HG03378 (cell line): Measurements from ENCODE around the gene MEIOC.
"Not testable (repeated sequence)": the region's sequence is repeated elsewhere in the genome, so short reads cannot be mapped to it uniquely, and the experiment has no call there.

ENCODE experiments used
- ATAC-seq: cut with Tn5 transposase; IDR thresholded peaks from one replicate; pipeline ENCODE4 v1.9.1; 2021; ENCODE audit warnings: mild to moderate bottlenecking, moderate library complexity; ENCODE audit not compliant: unreplicated experiment

Gene MEIOC

GRCh38 chr17:44646280-44646679 lies 10.0 kb upstream of the MEIOC start:
- ATAC-seq: no peak

- no peak for ATAC-seq
These were observed 8.5 kb upstream of the MEIOC start for GRCh38 chr17:44647736-44648135.

GRCh38 chr17:44648963-44649362 lies 7.3 kb upstream of the MEIOC start:
- ATAC-seq: no peak

DNA sequence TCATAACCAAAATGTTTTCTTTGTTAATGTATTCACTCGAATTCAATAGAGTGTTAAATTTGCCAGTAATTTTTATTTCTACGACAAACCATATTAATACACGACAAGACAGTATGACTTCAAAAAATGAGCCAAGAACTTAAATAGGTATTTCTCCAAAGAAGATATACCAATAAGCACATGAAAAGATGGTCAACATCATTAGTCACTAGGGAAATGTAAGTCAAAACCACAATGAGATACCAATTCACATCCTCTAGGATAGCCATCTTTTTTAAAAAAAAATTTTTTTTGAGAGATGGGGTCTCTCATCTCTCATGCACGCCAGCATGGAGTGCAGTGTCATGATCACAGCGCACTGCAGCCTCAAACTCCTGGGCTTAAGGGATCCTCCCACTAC lies 5.0 kb upstream of the MEIOC start:
- no peak for ATAC-seq

GRCh38 chr17:44652727-44653126 lies 3.5 kb upstream of the MEIOC start:
- ATAC-seq: no peak

- ATAC-seq: no peak
These were observed 2.9 kb upstream of the MEIOC start for GRCh38 chr17:44653384-44653783.

DNA sequence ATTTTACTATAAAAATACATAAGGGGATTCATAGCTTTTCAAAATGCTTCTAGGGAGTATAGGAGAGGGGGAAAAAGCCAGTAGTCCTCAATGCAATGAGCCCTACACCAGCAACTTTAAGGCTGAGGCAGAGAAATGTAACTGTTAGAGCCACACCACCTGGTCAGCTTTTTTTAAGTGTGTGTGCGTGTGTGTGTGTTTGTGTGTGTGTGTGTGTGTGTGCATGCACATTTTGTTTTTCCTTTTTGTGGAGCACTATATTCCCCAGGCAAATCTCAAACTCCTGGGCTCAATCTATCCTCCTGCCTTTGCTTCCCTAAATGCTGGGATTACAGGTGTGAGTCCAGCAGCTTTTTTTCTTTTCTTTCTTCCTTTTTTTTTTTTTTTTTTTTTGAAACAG lies 2.3 kb upstream of the MEIOC start:
- no peak for ATAC-seq

DNA sequence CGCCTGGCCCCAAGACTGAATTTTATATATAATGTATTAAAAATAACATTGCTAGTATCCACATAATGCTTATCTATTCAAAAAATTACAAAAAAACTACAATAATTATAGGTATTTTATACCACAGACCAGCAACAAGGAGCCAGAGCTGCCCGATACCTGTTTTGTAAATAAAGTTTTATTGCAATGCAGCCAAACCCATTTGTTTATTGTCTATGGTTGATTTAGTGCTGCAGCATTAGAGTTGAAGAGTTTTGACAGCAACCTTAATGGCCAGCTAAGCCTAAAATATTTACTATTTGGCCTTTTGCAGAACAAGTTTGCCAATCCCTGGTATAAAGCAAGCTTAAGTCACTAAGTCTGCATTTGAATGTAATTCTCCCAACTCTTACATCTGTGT lies 5.6 kb downstream of the MEIOC start:
- ATAC-seq: no peak

DNA sequence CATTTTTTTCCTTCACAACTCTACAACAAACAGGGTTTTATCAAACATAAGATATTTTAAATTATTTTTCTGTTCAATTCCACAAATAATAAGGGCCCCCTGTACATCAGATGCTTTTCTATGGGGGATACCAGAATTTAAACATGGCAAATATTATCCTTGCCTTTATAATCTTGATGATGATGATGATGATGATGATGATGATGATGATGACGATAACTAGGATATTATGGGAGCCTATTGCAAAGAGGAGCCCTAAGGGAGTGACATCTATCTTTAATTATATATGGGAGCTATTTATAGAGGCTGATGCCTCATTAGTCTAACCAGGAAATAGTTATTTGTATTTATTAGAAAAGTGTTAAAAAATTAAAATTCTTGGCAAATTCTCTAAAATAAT lies 6.8 kb downstream of the MEIOC start:
- ATAC-seq: no peak

- no peak for ATAC-seq
These were observed 8.6 kb downstream of the MEIOC start for GRCh38 chr17:44664867-44665266.

DNA sequence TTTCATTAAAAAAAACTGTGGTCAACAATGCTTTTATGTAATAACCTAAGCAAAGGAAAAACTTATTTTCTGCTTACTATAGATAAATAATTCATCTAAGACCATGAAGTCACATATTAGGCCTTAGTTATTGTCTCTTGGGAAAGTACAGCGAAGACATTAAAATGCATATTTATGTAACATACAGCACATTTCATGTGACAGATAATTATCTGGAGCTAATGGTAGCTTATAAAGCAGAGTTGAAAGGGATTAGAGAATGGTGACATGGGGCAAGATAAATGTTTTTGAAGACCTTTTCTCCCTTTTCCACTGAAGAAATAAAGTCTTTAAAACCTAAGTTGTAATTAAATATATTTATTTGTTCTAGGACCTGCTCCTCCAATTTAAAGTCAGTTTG lies 9.7 kb downstream of the MEIOC start:
- no peak for ATAC-seq

GRCh38 chr17:44672479-44673093 lies 16.3 kb downstream of the MEIOC start:
- no peak for ATAC-seq

DNA sequence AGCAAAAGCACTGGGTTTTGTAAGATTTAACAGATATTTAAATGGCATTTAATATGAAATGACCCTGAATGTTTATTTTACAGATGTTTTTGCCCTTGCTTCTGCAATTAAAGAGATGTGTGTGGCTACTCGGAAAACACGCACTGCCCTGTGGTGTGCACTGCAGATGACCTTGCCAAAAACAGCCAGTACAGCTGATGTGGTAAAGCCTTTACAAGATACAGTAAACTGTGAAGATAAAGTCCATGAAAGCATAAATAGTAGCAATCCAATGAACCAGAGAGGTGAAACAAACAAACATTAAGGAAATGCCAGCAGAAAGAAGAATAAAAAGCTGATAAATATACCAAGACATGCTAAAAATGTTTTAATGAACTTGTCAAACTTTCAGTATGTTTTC lies 17.6 kb downstream of the MEIOC start:
- no peak for ATAC-seq

- ATAC-seq: no peak
These were observed 20.9 kb downstream of the MEIOC start for GRCh38 chr17:44677136-44677535.

GRCh38 chr17:44683303-44683702 lies 27.0 kb downstream of the MEIOC start:
- not testable (repeated sequence) for ATAC-seq

GRCh38 chr17:44687756-44688155 lies 31.5 kb downstream of the MEIOC start:
- no peak for ATAC-seq

GRCh38 chr17:44688200-44688599 lies 31.9 kb downstream of the MEIOC start:
- ATAC-seq: no peak

GRCh38 chr17:44688675-44689476 lies 32.6 kb downstream of the MEIOC start:
- no peak for ATAC-seq

- ATAC-seq: peak; percentile 76
These were observed 33.4 kb downstream of the MEIOC start, which contains the start of gene CCDC43 for GRCh38 chr17:44689477-44690217. TSS of gene CCDC43 (minus strand) at chr17:44689776. CDS start at chr17:44689753, 23 bp downstream.

DNA sequence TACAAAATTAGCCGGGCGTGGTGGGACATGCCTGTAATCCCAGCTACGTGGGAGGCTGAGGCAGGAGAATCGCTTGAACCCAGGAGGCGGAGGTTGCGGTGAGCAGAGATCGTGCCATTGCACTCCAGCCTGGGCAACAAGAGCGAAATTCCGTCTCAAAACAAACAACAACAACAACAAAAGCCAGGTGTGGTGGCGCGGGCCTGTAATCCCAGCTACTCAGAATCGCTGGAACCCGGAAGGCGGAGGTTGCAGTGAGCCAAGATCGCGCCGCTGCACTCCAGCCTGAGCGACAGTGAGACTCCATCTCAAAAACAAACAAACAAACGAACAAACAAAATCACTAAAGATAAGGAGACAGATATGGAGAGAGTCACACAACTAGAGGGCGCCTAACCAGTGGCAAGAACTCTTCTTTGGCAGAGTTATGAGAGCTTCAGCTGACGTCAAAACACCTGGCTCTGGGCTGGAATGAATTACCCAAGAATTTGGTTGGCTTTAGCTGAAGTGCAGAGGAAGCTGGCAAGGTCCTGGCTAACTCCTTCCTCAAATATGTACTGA lies 34.6 kb downstream of the MEIOC start:
- ATAC-seq: not testable (repeated sequence)

DNA sequence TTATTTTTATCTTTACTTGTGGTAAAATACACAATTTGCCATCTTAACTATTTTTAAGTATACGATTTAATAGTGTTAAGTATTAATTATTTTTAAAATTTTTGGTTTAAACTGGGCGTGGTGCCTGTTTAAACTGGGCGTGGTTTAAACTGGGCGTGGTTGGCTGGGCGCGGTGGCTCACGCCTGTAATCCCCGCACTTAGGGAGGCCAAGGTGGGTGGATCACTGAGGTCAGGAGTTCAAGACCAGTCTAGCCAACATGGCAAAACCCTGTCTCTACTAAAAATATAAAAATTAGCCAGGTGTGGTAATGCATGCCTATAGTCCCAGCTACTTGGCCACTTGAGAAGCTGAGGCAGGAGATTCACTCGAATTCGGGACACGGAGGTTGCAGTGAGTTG lies 37.3 kb downstream of the MEIOC start:
- ATAC-seq: no peak
